ENCODE measurements around the gene LHX5.

Gene LHX5

DNA sequence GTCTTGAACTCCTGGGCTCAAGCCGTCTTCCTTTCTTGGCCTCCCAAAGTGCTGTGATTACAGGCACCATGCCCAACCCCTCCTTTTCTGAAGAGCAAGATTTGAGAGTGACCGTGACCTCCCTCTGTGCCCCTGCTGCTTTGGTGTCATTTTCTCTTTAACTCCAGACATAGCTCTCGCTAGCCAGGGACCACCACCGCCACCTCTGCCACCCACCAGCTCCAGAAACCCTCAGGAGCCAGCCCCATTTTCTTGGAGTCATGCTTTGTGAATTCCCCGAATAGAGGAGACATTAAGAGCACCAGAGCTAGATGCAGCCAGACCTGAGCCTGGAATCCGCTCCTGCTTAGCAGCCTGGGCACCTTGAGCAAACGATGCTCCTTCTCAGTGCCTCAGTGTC lies 31.3 kb downstream of the LHX5 start:
- H3K4me1 ChIP-seq (ENCODE audit: control insufficient read depth in 1 of 2, insufficient read depth in 2 of 2, low read length in 2 of 2), result no peaks in the 10 kb centered on the region
- no peak overlapping the region for H3K9ac ChIP-seq (ENCODE audit: low read depth in 1 of 2, low read length in 2 of 2)
- no peaks in the 10 kb centered on the region for H3K9me3 ChIP-seq (ENCODE audit: control insufficient read depth in 1 of 2, low read length in 2 of 2)
- H3K27ac ChIP-seq (ENCODE audit: low read depth, low read length), result no peak overlapping the region
- H3K4me3 ChIP-seq (ENCODE audit: low read depth in 1 of 2, low read length in 2 of 2), result no peak overlapping the region
- peaks cover 0 to 3% of the 10 kb centered on the region in 2 donors for H3K36me3 ChIP-seq (ENCODE audit: control insufficient read depth in 1 of 2, insufficient read depth in 2 of 2, low read length in 2 of 2)
- H3K27me3 ChIP-seq (ENCODE audit: control insufficient read depth in 1 of 2, insufficient read depth in 2 of 2, low read length in 2 of 2), result no peaks in the 10 kb centered on the region

- Histone ChIP-seq H3K36me3 (ENCODE audit: control insufficient read depth in 1 of 2, insufficient read depth in 2 of 2, low read length in 2 of 2) (peaks cover 0 to 3% of the 10 kb centered on the region in 2 donors), H3K9me3 (ENCODE audit: control insufficient read depth in 1 of 2, low read length in 2 of 2) (no peaks in the 10 kb centered on the region), H3K27ac (ENCODE audit: low read depth, low read length) (no peak overlapping the region), H3K9ac (ENCODE audit: low read depth in 1 of 2, low read length in 2 of 2) (no peak overlapping the region), H3K4me1 (ENCODE audit: control insufficient read depth in 1 of 2, insufficient read depth in 2 of 2, low read length in 2 of 2) (no peaks in the 10 kb centered on the region), H3K4me3 (ENCODE audit: low read depth in 1 of 2, low read length in 2 of 2) (no peak overlapping the region), H3K27me3 (ENCODE audit: control insufficient read depth in 1 of 2, insufficient read depth in 2 of 2, low read length in 2 of 2) (no peaks in the 10 kb centered on the region)
Observed at GRCh38 chr12:113439606-113440030, 32.1 kb downstream of the LHX5 start.

GRCh38 chr12:113439301-113439597 lies 32.4 kb downstream of the LHX5 start:
- no peak overlapping the region for H3K27ac ChIP-seq (ENCODE audit: low read depth, low read length)
- no peak overlapping the region for H3K4me3 ChIP-seq (ENCODE audit: low read depth in 1 of 2, low read length in 2 of 2)
- peaks cover 0 to 3% of the 10 kb centered on the region in 2 donors for H3K36me3 ChIP-seq (ENCODE audit: control insufficient read depth in 1 of 2, insufficient read depth in 2 of 2, low read length in 2 of 2)
- no peaks in the 10 kb centered on the region for H3K9me3 ChIP-seq (ENCODE audit: control insufficient read depth in 1 of 2, low read length in 2 of 2)
- H3K9ac ChIP-seq (ENCODE audit: low read depth in 1 of 2, low read length in 2 of 2), result no peak overlapping the region
- no peaks in the 10 kb centered on the region for H3K27me3 ChIP-seq (ENCODE audit: control insufficient read depth in 1 of 2, insufficient read depth in 2 of 2, low read length in 2 of 2)
- no peaks in the 10 kb centered on the region for H3K4me1 ChIP-seq (ENCODE audit: control insufficient read depth in 1 of 2, insufficient read depth in 2 of 2, low read length in 2 of 2)

DNA sequence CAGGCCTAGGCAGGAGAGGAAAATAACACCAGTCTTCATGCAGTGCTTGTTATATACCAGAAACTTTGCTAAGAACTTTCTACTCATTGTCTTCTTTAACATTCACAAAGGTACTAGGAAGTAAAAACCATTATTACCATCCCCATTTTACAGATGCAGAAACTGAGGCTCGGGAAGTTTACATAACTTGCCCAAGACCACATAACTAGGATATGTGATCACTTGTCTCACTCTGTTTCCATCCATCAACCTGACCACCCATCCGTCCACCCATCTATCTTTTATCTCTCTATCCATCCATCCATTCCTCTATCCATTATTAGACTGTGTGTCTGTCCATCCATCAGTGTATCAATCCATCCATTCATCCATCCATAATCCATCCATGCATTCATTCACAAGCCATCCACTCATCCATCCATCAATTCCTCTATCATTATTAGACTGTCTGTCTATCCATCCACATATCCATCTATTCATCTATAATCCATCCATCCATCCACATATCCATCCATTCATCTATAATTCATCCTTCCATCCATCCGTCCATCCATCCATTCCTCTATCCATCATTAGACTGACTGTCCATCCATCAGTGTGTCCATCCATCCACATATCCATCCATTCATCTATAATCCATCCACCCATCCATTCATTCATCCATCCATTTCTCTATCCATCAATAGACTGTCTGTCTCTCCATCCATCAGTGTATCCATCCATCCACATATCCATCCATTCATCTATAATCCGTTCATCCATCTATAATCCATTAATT lies 33.0 kb downstream of the LHX5 start:
- Histone ChIP-seq H3K27ac (ENCODE audit: low read depth, low read length) (no peak overlapping the region), H3K36me3 (ENCODE audit: control insufficient read depth in 1 of 2, insufficient read depth in 2 of 2, low read length in 2 of 2) (peaks cover 0 to 3% of the 10 kb centered on the region in 2 donors), H3K9me3 (ENCODE audit: control insufficient read depth in 1 of 2, low read length in 2 of 2) (no peaks in the 10 kb centered on the region), H3K4me1 (ENCODE audit: control insufficient read depth in 1 of 2, insufficient read depth in 2 of 2, low read length in 2 of 2) (no peaks in the 10 kb centered on the region), H3K27me3 (ENCODE audit: control insufficient read depth in 1 of 2, insufficient read depth in 2 of 2, low read length in 2 of 2) (no peaks in the 10 kb centered on the region), H3K4me3 (ENCODE audit: low read depth in 1 of 2, low read length in 2 of 2) (no peak overlapping the region), H3K9ac (ENCODE audit: low read depth in 1 of 2, low read length in 2 of 2) (no peak overlapping the region)

DNA sequence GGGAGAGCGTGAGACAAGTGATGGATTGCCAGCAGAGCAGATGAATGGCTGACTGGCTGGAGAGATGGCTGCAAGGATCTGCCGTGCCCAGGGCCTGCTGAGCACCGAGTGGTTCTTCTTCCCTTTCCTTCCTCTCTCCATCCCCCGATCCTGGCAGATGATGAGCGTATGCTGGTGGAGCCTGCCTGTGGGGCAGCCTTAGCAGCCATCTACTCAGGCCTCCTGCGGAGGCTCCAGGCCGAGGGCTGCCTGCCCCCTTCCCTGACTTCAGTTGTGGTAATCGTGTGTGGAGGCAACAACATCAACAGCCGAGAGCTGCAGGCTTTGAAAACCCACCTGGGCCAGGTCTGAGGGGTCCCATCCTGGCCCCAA lies 34.0 kb downstream of the LHX5 start:
- Histone ChIP-seq H3K27me3 (ENCODE audit: control insufficient read depth in 1 of 2, insufficient read depth in 2 of 2, low read length in 2 of 2) (no peaks in the 10 kb centered on the region), H3K36me3 (ENCODE audit: control insufficient read depth in 1 of 2, insufficient read depth in 2 of 2, low read length in 2 of 2) (peaks cover 0 to 3% of the 10 kb centered on the region in 2 donors), H3K27ac (ENCODE audit: low read depth, low read length) (no peak overlapping the region), H3K9me3 (ENCODE audit: control insufficient read depth in 1 of 2, low read length in 2 of 2) (no peaks in the 10 kb centered on the region), H3K4me1 (ENCODE audit: control insufficient read depth in 1 of 2, insufficient read depth in 2 of 2, low read length in 2 of 2) (no peaks in the 10 kb centered on the region), H3K4me3 (ENCODE audit: low read depth in 1 of 2, low read length in 2 of 2) (no peak overlapping the region), H3K9ac (ENCODE audit: low read depth in 1 of 2, low read length in 2 of 2) (no peak overlapping the region)

- H3K4me3 ChIP-seq (ENCODE audit: low read depth in 1 of 2, low read length in 2 of 2), result no peak overlapping the region
- no peaks in the 10 kb centered on the region for H3K9me3 ChIP-seq (ENCODE audit: control insufficient read depth in 1 of 2, low read length in 2 of 2)
- no peak overlapping the region for H3K9ac ChIP-seq (ENCODE audit: low read depth in 1 of 2, low read length in 2 of 2)
- no peak overlapping the region for H3K27ac ChIP-seq (ENCODE audit: low read depth, low read length)
- H3K36me3 ChIP-seq (ENCODE audit: control insufficient read depth in 1 of 2, insufficient read depth in 2 of 2, low read length in 2 of 2), result peaks cover 0 to 3% of the 10 kb centered on the region in 2 donors
- H3K27me3 ChIP-seq (ENCODE audit: control insufficient read depth in 1 of 2, insufficient read depth in 2 of 2, low read length in 2 of 2), result no peaks in the 10 kb centered on the region
- no peaks in the 10 kb centered on the region for H3K4me1 ChIP-seq (ENCODE audit: control insufficient read depth in 1 of 2, insufficient read depth in 2 of 2, low read length in 2 of 2)
Observed at GRCh38 chr12:113436993-113437728, 34.5 kb downstream of the LHX5 start.

GRCh38 chr12:113436586-113436985 lies 35.1 kb downstream of the LHX5 start:
- Histone ChIP-seq H3K27me3 (ENCODE audit: control insufficient read depth in 1 of 2, insufficient read depth in 2 of 2, low read length in 2 of 2) (no peaks in the 10 kb centered on the region), H3K27ac (ENCODE audit: low read depth, low read length) (no peak overlapping the region), H3K36me3 (ENCODE audit: control insufficient read depth in 1 of 2, insufficient read depth in 2 of 2, low read length in 2 of 2) (peaks cover 0 to 3% of the 10 kb centered on the region in 2 donors), H3K9me3 (ENCODE audit: control insufficient read depth in 1 of 2, low read length in 2 of 2) (no peaks in the 10 kb centered on the region), H3K4me1 (ENCODE audit: control insufficient read depth in 1 of 2, insufficient read depth in 2 of 2, low read length in 2 of 2) (no peaks in the 10 kb centered on the region), H3K9ac (ENCODE audit: low read depth in 1 of 2, low read length in 2 of 2) (no peak overlapping the region), H3K4me3 (ENCODE audit: low read depth in 1 of 2, low read length in 2 of 2) (no peak overlapping the region)

GRCh38 chr12:113435367-113435766 lies 36.3 kb downstream of the LHX5 start:
- no peak overlapping the region for H3K27ac ChIP-seq (ENCODE audit: low read depth, low read length)
- peaks cover 0 to 3% of the 10 kb centered on the region in 2 donors for H3K36me3 ChIP-seq (ENCODE audit: control insufficient read depth in 1 of 2, insufficient read depth in 2 of 2, low read length in 2 of 2)
- no peaks in the 10 kb centered on the region for H3K27me3 ChIP-seq (ENCODE audit: control insufficient read depth in 1 of 2, insufficient read depth in 2 of 2, low read length in 2 of 2)
- no peak overlapping the region for H3K4me3 ChIP-seq (ENCODE audit: low read depth in 1 of 2, low read length in 2 of 2)
- no peaks in the 10 kb centered on the region for H3K4me1 ChIP-seq (ENCODE audit: control insufficient read depth in 1 of 2, insufficient read depth in 2 of 2, low read length in 2 of 2)
- no peak overlapping the region for H3K9ac ChIP-seq (ENCODE audit: low read depth in 1 of 2, low read length in 2 of 2)
- no peaks in the 10 kb centered on the region for H3K9me3 ChIP-seq (ENCODE audit: control insufficient read depth in 1 of 2, low read length in 2 of 2)

- no peak overlapping the region for H3K27ac ChIP-seq (ENCODE audit: low read depth, low read length)
- H3K27me3 ChIP-seq (ENCODE audit: control insufficient read depth in 1 of 2, insufficient read depth in 2 of 2, low read length in 2 of 2), result no peaks in the 10 kb centered on the region
- H3K4me1 ChIP-seq (ENCODE audit: control insufficient read depth in 1 of 2, insufficient read depth in 2 of 2, low read length in 2 of 2), result no peaks in the 10 kb centered on the region
- peaks cover 0 to under 1% of the 10 kb centered on the region in 2 donors for H3K36me3 ChIP-seq (ENCODE audit: control insufficient read depth in 1 of 2, insufficient read depth in 2 of 2, low read length in 2 of 2)
- H3K4me3 ChIP-seq (ENCODE audit: low read depth in 1 of 2, low read length in 2 of 2), result no peak overlapping the region
- no peaks in the 10 kb centered on the region for H3K9me3 ChIP-seq (ENCODE audit: control insufficient read depth in 1 of 2, low read length in 2 of 2)
- H3K9ac ChIP-seq (ENCODE audit: low read depth in 1 of 2, low read length in 2 of 2), result no peak overlapping the region
Observed at GRCh38 chr12:113432986-113433385, 38.7 kb downstream of the LHX5 start.

- H3K9ac ChIP-seq (ENCODE audit: low read depth in 1 of 2, low read length in 2 of 2), result no peak overlapping the region
- no peaks in the 10 kb centered on the region for H3K27me3 ChIP-seq (ENCODE audit: control insufficient read depth in 1 of 2, insufficient read depth in 2 of 2, low read length in 2 of 2)
- H3K27ac ChIP-seq (ENCODE audit: low read depth, low read length), result no peak overlapping the region
- H3K4me3 ChIP-seq (ENCODE audit: low read depth in 1 of 2, low read length in 2 of 2), result no peak overlapping the region
- no peaks in the 10 kb centered on the region for H3K9me3 ChIP-seq (ENCODE audit: control insufficient read depth in 1 of 2, low read length in 2 of 2)
- H3K36me3 ChIP-seq (ENCODE audit: control insufficient read depth in 1 of 2, insufficient read depth in 2 of 2, low read length in 2 of 2), result no peaks in the 10 kb centered on the region
- peaks cover 2 to 3% of the 10 kb centered on the region in 2 donors for H3K4me1 ChIP-seq (ENCODE audit: control insufficient read depth in 1 of 2, insufficient read depth in 2 of 2, low read length in 2 of 2)
Observed at GRCh38 chr12:113428482-113428881, 43.2 kb downstream of the LHX5 start.

Data from duodenal mucosa (tissue), 2 donors.